ENCODE results near the gene RAMP1. TPM values are rescaled to one million over a fixed set of nuclear protein-coding genes. Genes with fewer than 3 reads are reported as not detected.

The RAMP1 gene
- total RNA-seq, 6 experiments from 2014 or later, result 10.1 to 75.2 (median 37.5) TPM

GRCh38 chr2:237922641-237923361, 63.4 kb downstream of the RAMP1 start:
- DNase-seq (no peak), ATAC-seq (peak; percentile 4 to 20 (median 14))
- no peaks in the 10 kb centered on the region for H3K27me3 ChIP-seq
- WGBS (ENCODE audit: insufficient coverage, low coverage, low lambda C conversion rate, missing lambda C conversion rate), result 31% methylated on average over 4 of the region's 13 CpGs
- no peaks in the 10 kb centered on the region for H3K9me3 ChIP-seq
- TF ChIP-seq CTCF (IDR thresholded peaks at IDR 0.05), result no peak
- no peak for TF ChIP-seq POLR2A (IDR thresholded peaks at IDR 0.05)
- peak overlapping the region in 1 of 3 donors; percentile 6 for H3K27ac ChIP-seq
- H3K4me3 ChIP-seq, result no peak overlapping the region
- intact Hi-C loops (cut with DNase I), result no loop called here
- H3K36me3 ChIP-seq, result no peaks in the 10 kb centered on the region
- H3K4me1 ChIP-seq, result no peaks in the 10 kb centered on the region

- DNase-seq (peak; percentile 70 to 75 (median 71)), ATAC-seq (peak; percentile 94 to 98 (median 96))
- no peaks in the 10 kb centered on the region for H3K27me3 ChIP-seq
- H3K4me3 ChIP-seq, result peak overlapping the region in 2 of 3 donors; percentile 16 to 36
- H3K27ac ChIP-seq, result peak overlapping the region in 2 of 3 donors; percentile 6 to 36
- TF ChIP-seq POLR2A (IDR thresholded peaks at IDR 0.05) (no peak), CTCF (IDR thresholded peaks at IDR 0.05) (peak; percentile 73 to 97 (median 88))
- intact Hi-C loops (cut with DNase I), result no loop called here
- no peaks in the 10 kb centered on the region for H3K9me3 ChIP-seq
- no peaks in the 10 kb centered on the region for H3K4me1 ChIP-seq
- WGBS (ENCODE audit: insufficient coverage, low coverage, low lambda C conversion rate, missing lambda C conversion rate), result 25% methylated on average over 7 of the region's 33 CpGs
- no peaks in the 10 kb centered on the region for H3K36me3 ChIP-seq
Observed at GRCh38 chr2:237923481-237924163, 64.2 kb downstream of the RAMP1 start.

GRCh38 chr2:237924164-237924534, 64.7 kb downstream of the RAMP1 start:
- no peaks in the 10 kb centered on the region for H3K4me1 ChIP-seq
- H3K27me3 ChIP-seq, result no peaks in the 10 kb centered on the region
- H3K27ac ChIP-seq, result no peak overlapping the region
- no peaks in the 10 kb centered on the region for H3K36me3 ChIP-seq
- no peaks in the 10 kb centered on the region for H3K9me3 ChIP-seq
- intact Hi-C loops (cut with DNase I), result no loop called here
- WGBS (ENCODE audit: insufficient coverage, low coverage, low lambda C conversion rate, missing lambda C conversion rate), result 88% methylated on average over 14 of the region's 14 CpGs
- DNase-seq (no peak), ATAC-seq (no peak)
- H3K4me3 ChIP-seq, result no peak overlapping the region
- TF ChIP-seq POLR2A (IDR thresholded peaks at IDR 0.05), result no peak
- TF ChIP-seq CTCF (IDR thresholded peaks at IDR 0.05), result no peak

GRCh38 chr2:237927135-237927534, 67.7 kb downstream of the RAMP1 start:
- Histone ChIP-seq H3K4me3 (no peak overlapping the region), H3K36me3 (no peaks in the 10 kb centered on the region), H3K27me3 (no peaks in the 10 kb centered on the region), H3K4me1 (no peaks in the 10 kb centered on the region), H3K27ac (no peak overlapping the region), H3K9me3 (no peaks in the 10 kb centered on the region)
- intact Hi-C loops (cut with DNase I), result no loop called here
- ATAC-seq (no peak), DNase-seq (no peak)
- no peak for TF ChIP-seq CTCF (IDR thresholded peaks at IDR 0.05)
- TF ChIP-seq POLR2A (IDR thresholded peaks at IDR 0.05), result no peak
- 64% methylated on average over 3 of the region's 5 CpGs for WGBS (ENCODE audit: insufficient coverage, low coverage, low lambda C conversion rate, missing lambda C conversion rate)

All from right lobe of liver (tissue), 6 donors.